MM.1S (cell line): ENCODE results near the gene PRIMA1.

Source experiments
- EZH2 ChIP-seq: fragments of 300-600 bp; sonication (generic); optimal IDR thresholded peaks from 2 replicates; pipeline ENCODE3; 2017; ENCODE audit warnings: low read depth, mild to moderate bottlenecking, antibody characterized with exemption, low read length, mixed read lengths
- TF ChIP-seq, protein P1 (sequence below): fragments of 300-600 bp; sonication (generic); IDR thresholded peaks from 2 replicates; pipeline ENCODE4 v1.5.1; 2016; ENCODE audit warnings: antibody characterized with exemption, low read length, mixed read lengths

DNA sequence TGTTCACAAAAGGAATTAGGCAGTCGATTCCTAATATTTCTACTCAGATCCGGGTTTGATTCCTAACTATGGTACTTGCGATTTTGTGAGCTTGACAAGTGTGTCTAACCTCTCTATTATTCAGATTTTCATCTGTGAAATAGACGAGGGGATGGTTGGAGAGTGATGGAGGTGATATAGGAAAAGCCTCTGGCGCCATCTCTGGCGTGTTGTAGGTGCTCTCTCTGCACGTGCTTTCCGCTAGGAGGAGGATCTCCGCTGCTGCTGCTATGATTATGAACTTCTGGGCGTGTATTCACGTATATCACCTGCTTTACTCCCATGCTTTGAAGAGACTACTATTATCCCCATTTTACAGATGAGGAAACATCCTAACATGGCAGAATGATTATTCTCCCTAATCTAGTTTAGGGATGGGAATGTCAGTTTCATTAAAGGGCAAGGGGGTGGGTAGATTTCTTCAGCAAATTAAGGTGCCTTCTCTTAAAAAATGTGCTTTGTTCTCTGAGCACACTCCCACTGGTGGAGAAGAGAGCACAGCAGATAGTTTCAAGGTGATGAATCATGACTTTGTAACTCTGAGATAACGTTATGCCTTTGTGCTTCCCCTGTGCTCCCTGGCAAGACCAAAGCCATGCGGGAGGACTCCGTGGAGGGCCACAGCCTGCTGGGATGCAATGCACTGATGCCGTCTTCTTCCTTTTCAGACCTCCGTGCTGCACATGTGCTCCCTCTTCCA, 97.1 kb downstream of the PRIMA1 start:
- TF ChIP-seq, protein P1, sequence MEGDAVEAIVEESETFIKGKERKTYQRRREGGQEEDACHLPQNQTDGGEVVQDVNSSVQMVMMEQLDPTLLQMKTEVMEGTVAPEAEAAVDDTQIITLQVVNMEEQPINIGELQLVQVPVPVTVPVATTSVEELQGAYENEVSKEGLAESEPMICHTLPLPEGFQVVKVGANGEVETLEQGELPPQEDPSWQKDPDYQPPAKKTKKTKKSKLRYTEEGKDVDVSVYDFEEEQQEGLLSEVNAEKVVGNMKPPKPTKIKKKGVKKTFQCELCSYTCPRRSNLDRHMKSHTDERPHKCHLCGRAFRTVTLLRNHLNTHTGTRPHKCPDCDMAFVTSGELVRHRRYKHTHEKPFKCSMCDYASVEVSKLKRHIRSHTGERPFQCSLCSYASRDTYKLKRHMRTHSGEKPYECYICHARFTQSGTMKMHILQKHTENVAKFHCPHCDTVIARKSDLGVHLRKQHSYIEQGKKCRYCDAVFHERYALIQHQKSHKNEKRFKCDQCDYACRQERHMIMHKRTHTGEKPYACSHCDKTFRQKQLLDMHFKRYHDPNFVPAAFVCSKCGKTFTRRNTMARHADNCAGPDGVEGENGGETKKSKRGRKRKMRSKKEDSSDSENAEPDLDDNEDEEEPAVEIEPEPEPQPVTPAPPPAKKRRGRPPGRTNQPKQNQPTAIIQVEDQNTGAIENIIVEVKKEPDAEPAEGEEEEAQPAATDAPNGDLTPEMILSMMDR, result no peak
- no peak for TF ChIP-seq EZH2
